IMR-90 (cell line): ENCODE data around the gene JMJD6. TPM values are rescaled to one million over a fixed set of nuclear protein-coding genes. Genes with fewer than 3 reads are reported as not detected.

ENCODE experiments used
- ATAC-seq: fragments of 200-7000 bp; cut with Tn5 transposase; 2 replicates; pipeline ENCODE4 v1.9.1; 2020; ENCODE audit warnings: low read depth, mild to moderate bottlenecking, moderate library complexity
- BruUV-seq: library from RNA; stranded (reverse); fragments of 400-500 nt; replicated peaks from 2 replicates; lab custom pipeline; 2021; lab: Mats Ljungman, UMichigan
- CTCF ChIA-PET: fragments of 300-600 bp; formaldehyde crosslinking; extraction: SDS; loops from one replicate; lab custom pipeline; 2021; ENCODE audit warnings: antibody characterized with exemption; lab: Yijun Ruan, JAX
- POLR2A ChIA-PET: fragments of 300-600 bp; sonication (Branson Sonifier 250); formaldehyde crosslinking; loops from one replicate; lab custom pipeline; 2022; ENCODE audit warnings: antibody characterized with exemption; ENCODE audit not compliant: unreplicated experiment; lab: Charles Lee
- DNase-seq: peaks from one replicate; pipeline ENCODE4 v3.0.0; 2013
- H2AFZ ChIP-seq: replicated peaks from 2 replicates; pipeline ENCODE3; 2013; ENCODE audit warnings: low read length, mild to moderate bottlenecking; ENCODE audit not compliant: poor library complexity
- H2AK5ac ChIP-seq: 2 replicates; pipeline ENCODE4 v1.6.1; 2013; ENCODE audit warnings: low read depth, low read length, inconsistent platforms
- H2AK9ac ChIP-seq: replicated peaks from 2 replicates; pipeline ENCODE3; 2013; ENCODE audit warnings: mild to moderate bottlenecking, low read depth, low read length, moderate library complexity; ENCODE audit not compliant: poor library complexity
- H2BK120ac ChIP-seq: 2 replicates; pipeline ENCODE4 v1.6.1; 2013; ENCODE audit warnings: low read depth, low read length, inconsistent platforms
- H2BK15ac ChIP-seq: 3 replicates; pipeline ENCODE4 v1.6.1; 2013; ENCODE audit warnings: low read depth, low read length, inconsistent platforms
- H2BK20ac ChIP-seq: 2 replicates; pipeline ENCODE4 v1.6.1; 2013; ENCODE audit warnings: low read depth, mild to moderate bottlenecking, inconsistent platforms, low read length, moderate library complexity
- H2BK5ac ChIP-seq: 2 replicates; pipeline ENCODE4 v1.6.1; 2013; ENCODE audit warnings: mild to moderate bottlenecking, low read depth, low read length, inconsistent platforms; ENCODE audit not compliant: poor library complexity, severe bottlenecking
- H3K14ac ChIP-seq: replicated peaks from 2 replicates; pipeline ENCODE4 v1.6.1; 2013; ENCODE audit warnings: low read depth, low read length, inconsistent platforms
- H3K18ac ChIP-seq: 2 replicates; pipeline ENCODE4 v1.6.1; 2013; ENCODE audit warnings: low read depth, low read length, control low read depth
- H3K23ac ChIP-seq: 2 replicates; pipeline ENCODE4 v1.6.1; 2013; ENCODE audit warnings: low read depth, low read length, inconsistent platforms
- H3K27ac ChIP-seq: 2 replicates; pipeline ENCODE4 v1.5.1; 2013; ENCODE audit warnings: mild to moderate bottlenecking, control low read depth, low read length; ENCODE audit not compliant: insufficient read depth
- H3K27me3 ChIP-seq: 2 replicates; pipeline ENCODE4 v1.6.1; 2013; ENCODE audit warnings: low read length; ENCODE audit not compliant: control insufficient read depth, insufficient read depth
- H3K36me3 ChIP-seq: 2 replicates; pipeline ENCODE4 v1.6.1; 2013; ENCODE audit warnings: low read length, mixed read lengths; ENCODE audit not compliant: control insufficient read depth, insufficient read depth
- H3K4ac ChIP-seq: 2 replicates; pipeline ENCODE4 v1.6.1; 2013; ENCODE audit warnings: low read depth, low read length, inconsistent platforms
- H3K4me1 ChIP-seq: 2 replicates; pipeline ENCODE4 v1.6.1; 2013; ENCODE audit warnings: low read length, mixed read lengths; ENCODE audit not compliant: control insufficient read depth, insufficient read depth
- H3K4me2 ChIP-seq: 2 replicates; pipeline ENCODE4 v1.6.1; 2013; ENCODE audit warnings: low read depth, mild to moderate bottlenecking, control low read depth, low read length, moderate library complexity
- H3K4me3 ChIP-seq: 2 replicates; pipeline ENCODE4 v1.5.1; 2013; ENCODE audit warnings: low read depth, mild to moderate bottlenecking, control low read depth, low read length, moderate library complexity; ENCODE audit not compliant: insufficient read depth
- H3K56ac ChIP-seq: 2 replicates; pipeline ENCODE4 v1.6.1; 2013; ENCODE audit warnings: low read length, inconsistent platforms; ENCODE audit not compliant: insufficient read depth; ENCODE audit errors: extremely low read depth
- H3K79me1 ChIP-seq, 2 experiments: 2 replicates each; pipeline ENCODE4 v1.6.1; 2013; ENCODE audit warnings: low read length in 2 of 2, inconsistent platforms in 1 of 2, low read depth in 1 of 2
- H3K9ac ChIP-seq: 2 replicates; pipeline ENCODE4 v1.6.1; 2013; ENCODE audit warnings: low read depth, low read length, control low read depth
- H3K9me1 ChIP-seq: 2 replicates; pipeline ENCODE4 v1.6.1; 2013; ENCODE audit warnings: low read length, inconsistent platforms; ENCODE audit not compliant: insufficient read depth
- H3K9me3 ChIP-seq: 2 replicates; pipeline ENCODE4 v1.6.1; 2013; ENCODE audit warnings: low read length; ENCODE audit not compliant: control insufficient read depth, insufficient read depth
- H4K20me1 ChIP-seq: 2 replicates; pipeline ENCODE4 v1.6.1; 2013; ENCODE audit warnings: low read length, inconsistent platforms; ENCODE audit not compliant: insufficient read depth
- H4K5ac ChIP-seq: 2 replicates; pipeline ENCODE4 v1.6.1; 2013; ENCODE audit warnings: mild to moderate bottlenecking, low read depth, low read length, control low read depth
- H4K8ac ChIP-seq, 2 experiments: 2 replicates each; pipeline ENCODE4 v1.6.1; 2013; ENCODE audit warnings: low read depth in 2 of 2, low read length in 2 of 2, control low read depth in 1 of 2, inconsistent platforms in 1 of 2
- H4K91ac ChIP-seq: 2 replicates; pipeline ENCODE4 v1.6.1; 2013; ENCODE audit warnings: low read depth, low read length, inconsistent platforms; ENCODE audit not compliant: insufficient read depth
- MAFK ChIP-seq: IDR thresholded peaks from 2 replicates; pipeline ENCODE4 v1.6.1; 2012; ENCODE audit warnings: low read depth, low read length, improper control_type of control experiment
- WGBS, 2 experiments: methylation state at CpG; one replicate each; pipeline versions ENCODE4 v1.1.5 to v1.1.7; 2013; ENCODE audit warnings: missing lambda C conversion rate in 2 of 2; ENCODE audit not compliant: insufficient read length in 1 of 2; ENCODE audit errors: extremely low coverage in 2 of 2; 5-methylcytosine and 5-hydroxymethylcytosine counted together
- dilution Hi-C: fragments of 300-500 bp; cut with HindIII; formaldehyde crosslinking; loops from one replicate; pipeline ENCODE4 v1.14.3; 2018; ENCODE audit warnings: low sequenced_read_pairs; ENCODE audit not compliant: unreplicated experiment
- in situ Hi-C: fragments of 300-500 bp; cut with MboI; formaldehyde crosslinking; loops from 3 replicates; pipeline ENCODE4 v1.14.3; 2019; ENCODE audit warnings: low sequenced_read_pairs, inconsistent platforms, mixed read lengths
- intact Hi-C: fragments of 100-400 bp; cut with micrococcal nuclease; formaldehyde crosslinking; loops from 2 replicates; pipeline ENCODE4 v1.10.0; 2022
- polyA plus RNA-seq, 3 experiments: library from polyadenylated mRNA; depleted of rRNA; stranded (reverse); fragments of >200 nt; gene quantifications; 2 replicates each; pipeline ENCODE4 v1.2.3, GENCODE V29; 2012; ENCODE audit warnings: low replicate concordance in 1 of 3
- total RNA-seq: library from RNA; depleted of rRNA; stranded (reverse); fragments of >200 nt; gene quantifications from 2 replicates; pipeline ENCODE4 v1.2.3, GENCODE V29; 2012
- TF ChIP-seq, protein P1 (sequence below): fragments of 150-350 bp; IDR thresholded peaks from 2 replicates; pipeline ENCODE4 v1.6.1; 2017; ENCODE audit warnings: mild to moderate bottlenecking, antibody characterized with exemption, low read length, low read depth

The JMJD6 gene
- total and polyA plus RNA-seq, 2 of the 4 experiments (the other 2 are of a cell fraction): 24.4 to 33.7 TPM

GRCh38 chr17:76733618-76733957 lies 7.2 kb upstream of the JMJD6 start:
- dilution Hi-C loops: no loop called here
- no peaks in the 10 kb centered on the region for H3K9me1 ChIP-seq
- in situ Hi-C loops: no loop called here
- H2BK5ac ChIP-seq: no peak overlapping the region
- H4K91ac ChIP-seq: no peak overlapping the region
- no peak overlapping the region for H2BK20ac ChIP-seq
- no peak for DNase-seq
- no peak for ATAC-seq
- H3K27ac ChIP-seq: no peak overlapping the region
- CTCF ChIA-PET: no interaction called here
- H4K8ac ChIP-seq: no peak overlapping the region; a peak in 1 of 4 replicates
- H2AK9ac ChIP-seq: no peak overlapping the region
- H2AFZ ChIP-seq: no peak overlapping the region
- H3K23ac ChIP-seq: no peak overlapping the region
- H3K9ac ChIP-seq: no peak overlapping the region; the same call in 1 of the 2 replicates
- no peak overlapping the region for H3K4ac ChIP-seq
- WGBS, 2 experiments: no CpG with 5 or more reads among the region's 1 CpG
- no peaks in the 10 kb centered on the region for H3K27me3 ChIP-seq
- no peak overlapping the region for H2AK5ac ChIP-seq
- H3K4me1 ChIP-seq: peaks cover 2% of the 10 kb centered on the region; the same call in 1 of the 2 replicates
- no TSS peak for BruUV-seq
- no peaks in the 10 kb centered on the region for H3K9me3 ChIP-seq
- no peak for TF ChIP-seq MAFK
- TF ChIP-seq, protein P1, sequence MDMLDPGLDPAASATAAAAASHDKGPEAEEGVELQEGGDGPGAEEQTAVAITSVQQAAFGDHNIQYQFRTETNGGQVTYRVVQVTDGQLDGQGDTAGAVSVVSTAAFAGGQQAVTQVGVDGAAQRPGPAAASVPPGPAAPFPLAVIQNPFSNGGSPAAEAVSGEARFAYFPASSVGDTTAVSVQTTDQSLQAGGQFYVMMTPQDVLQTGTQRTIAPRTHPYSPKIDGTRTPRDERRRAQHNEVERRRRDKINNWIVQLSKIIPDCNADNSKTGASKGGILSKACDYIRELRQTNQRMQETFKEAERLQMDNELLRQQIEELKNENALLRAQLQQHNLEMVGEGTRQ: no peak
- H3K56ac ChIP-seq: no peak overlapping the region
- no peak overlapping the region for H4K5ac ChIP-seq
- H3K36me3 ChIP-seq: peaks cover 26% of the 10 kb centered on the region
- H2BK120ac ChIP-seq: no peak overlapping the region
- no peak overlapping the region for H2BK15ac ChIP-seq
- no peak overlapping the region for H3K4me3 ChIP-seq
- H3K4me2 ChIP-seq: no peak overlapping the region; the same call in 1 of the 2 replicates
- peaks cover 19 to 27% of the 10 kb centered on the region in 2 experiments for H3K79me1 ChIP-seq
- H4K20me1 ChIP-seq: peaks cover 42% of the 10 kb centered on the region
- no peak overlapping the region for H3K14ac ChIP-seq
- POLR2A ChIA-PET: no interaction called here
- H3K18ac ChIP-seq: no peak overlapping the region
- intact Hi-C loops: no loop called here
